ENCODE measurements around the gene CCDC78.

CCDC78 gene

DNA sequence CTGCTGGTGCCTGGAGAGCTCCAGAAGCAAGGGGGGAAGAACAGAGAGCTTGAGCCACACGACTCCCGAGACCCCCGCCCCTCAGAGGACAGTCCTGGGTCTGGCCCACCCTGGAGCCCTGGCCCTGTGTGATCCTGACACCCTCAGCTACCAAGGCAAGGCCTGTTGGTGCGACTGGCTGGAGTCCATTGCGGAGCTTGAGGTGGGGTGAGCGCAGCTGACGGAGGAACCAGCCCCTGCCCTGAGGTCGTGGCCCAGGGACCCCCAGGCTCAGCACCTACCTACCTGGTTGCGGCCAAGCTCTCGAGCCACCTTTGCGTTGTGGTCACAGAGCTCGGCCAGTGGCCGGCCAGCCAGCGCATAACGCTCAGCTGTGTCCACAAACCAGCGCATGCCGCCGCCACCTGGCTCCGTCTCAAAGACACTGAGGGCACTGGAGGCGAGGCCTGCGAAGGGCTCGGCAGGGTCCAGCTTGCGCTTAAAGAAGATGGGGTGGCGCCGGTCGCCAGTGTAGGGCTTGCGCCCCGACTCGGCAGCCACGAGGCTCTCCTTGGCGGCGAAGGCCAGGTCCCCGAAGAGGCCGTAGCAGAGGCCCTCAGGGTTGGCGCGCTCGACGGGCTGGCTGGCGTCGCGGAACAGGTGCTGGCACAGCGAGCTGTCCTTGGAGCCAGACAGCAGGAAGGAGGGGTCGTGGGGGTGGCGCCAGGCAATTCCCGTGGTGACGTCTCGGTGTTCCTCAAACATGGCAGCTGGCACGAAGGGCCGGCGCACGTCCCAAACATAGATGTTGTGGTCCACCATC is 39.6 kb downstream of the CCDC78 start:
- no peak for TF ChIP-seq SIN3A (IDR thresholded peaks at IDR 0.05; ENCODE audit: borderline replicate concordance, insufficient read depth, low read length)
- TF ChIP-seq TAF1 (IDR thresholded peaks at IDR 0.05; ENCODE audit: borderline replicate concordance, insufficient read depth, low read length), result no peak
- no peak for TF ChIP-seq REST (IDR thresholded peaks at IDR 0.05; ENCODE audit: insufficient read depth in 1 of 2, low read depth in 2 of 2, low read length in 2 of 2)
- TF ChIP-seq POLR2AphosphoS5 (IDR thresholded peaks at IDR 0.05; ENCODE audit: low read depth, low read length), result no peak
- TF ChIP-seq FOXP2 (optimal IDR thresholded peaks at IDR 0.05; ENCODE audit: borderline replicate concordance, extremely low read depth, extremely low read length, insufficient read depth), result no peak

- TF ChIP-seq SIN3A (IDR thresholded peaks at IDR 0.05; ENCODE audit: borderline replicate concordance, insufficient read depth, low read length) (no peak), TAF1 (IDR thresholded peaks at IDR 0.05; ENCODE audit: borderline replicate concordance, insufficient read depth, low read length) (no peak), FOXP2 (optimal IDR thresholded peaks at IDR 0.05; ENCODE audit: borderline replicate concordance, extremely low read depth, extremely low read length, insufficient read depth) (no peak), REST (IDR thresholded peaks at IDR 0.05; ENCODE audit: insufficient read depth in 1 of 2, low read depth in 2 of 2, low read length in 2 of 2) (no peak), POLR2AphosphoS5 (IDR thresholded peaks at IDR 0.05; ENCODE audit: low read depth, low read length) (no peak)
Measured at GRCh38 chr16:685967-686366, 40.3 kb downstream of the CCDC78 start.

- TF ChIP-seq SIN3A (IDR thresholded peaks at IDR 0.05; ENCODE audit: borderline replicate concordance, insufficient read depth, low read length) (no peak), POLR2AphosphoS5 (IDR thresholded peaks at IDR 0.05; ENCODE audit: low read depth, low read length) (no peak), REST (IDR thresholded peaks at IDR 0.05; ENCODE audit: insufficient read depth in 1 of 2, low read depth in 2 of 2, low read length in 2 of 2) (no peak), TAF1 (IDR thresholded peaks at IDR 0.05; ENCODE audit: borderline replicate concordance, insufficient read depth, low read length) (no peak), FOXP2 (optimal IDR thresholded peaks at IDR 0.05; ENCODE audit: borderline replicate concordance, extremely low read depth, extremely low read length, insufficient read depth) (no peak)
Measured at GRCh38 chr16:684961-685696, 41.1 kb downstream of the CCDC78 start.

GRCh38 chr16:684071-684794 is 42.0 kb downstream of the CCDC78 start, which contains the start of gene JMJD8:
JMJD8 (minus strand) TSS chr16:684334; CDS start chr16:684319, 15 bp downstream.
- TF ChIP-seq TAF1 (IDR thresholded peaks at IDR 0.05; ENCODE audit: borderline replicate concordance, insufficient read depth, low read length), result no peak
- no peak for TF ChIP-seq FOXP2 (optimal IDR thresholded peaks at IDR 0.05; ENCODE audit: borderline replicate concordance, extremely low read depth, extremely low read length, insufficient read depth)
- no peak for TF ChIP-seq REST (IDR thresholded peaks at IDR 0.05; ENCODE audit: insufficient read depth in 1 of 2, low read depth in 2 of 2, low read length in 2 of 2)
